OCI-LY7 (cell line): Measurements from ENCODE around the gene WNT11. TPM values are rescaled to one million over a fixed set of nuclear protein-coding genes. Genes with fewer than 3 reads are reported as not detected.

Experiments
- BruUV-seq: library from RNA; stranded (reverse); fragments of 400-500 nt; replicated peaks from 2 replicates; lab custom pipeline; 2021; lab: Mats Ljungman, UMichigan
- CTCF ChIA-PET: fragments of 300-600 bp; sonication (Branson Sonifier 250); formaldehyde crosslinking; loops from one replicate; lab custom pipeline; 2022; ENCODE audit warnings: antibody characterized with exemption; ENCODE audit not compliant: unreplicated experiment; lab: Charles Lee
- POLR2A ChIA-PET: fragments of 300-600 bp; sonication (Branson Sonifier 250); formaldehyde crosslinking; loops from one replicate; lab custom pipeline; 2022; ENCODE audit warnings: antibody characterized with exemption; lab: Charles Lee
- DNase-seq: peaks from one replicate; pipeline ENCODE4 v3.0.0-alpha.2; 2015; ENCODE audit warnings: low spot score
- H2AFZ ChIP-seq: fragments of 200-600 bp; sonication (generic), shearing (Covaris generic); 2 replicates; pipeline ENCODE4 v1.6.1; 2014; ENCODE audit warnings: mild to moderate bottlenecking, antibody characterized with exemption, low read length, moderate library complexity
- H3K27ac ChIP-seq: fragments of 200-600 bp; sonication (generic); 2 replicates; pipeline ENCODE4 v1.5.1; 2014; ENCODE audit warnings: mixed run types, low read depth, mild to moderate bottlenecking, moderate library complexity, low read length, inconsistent platforms; ENCODE audit not compliant: poor library complexity, severe bottlenecking
- H3K36me3 ChIP-seq: fragments of 200-600 bp; sonication (generic); 2 replicates; pipeline ENCODE4 v1.6.1; 2014; ENCODE audit warnings: mild to moderate bottlenecking, antibody characterized with exemption, low read length, moderate library complexity, mixed read lengths; ENCODE audit not compliant: insufficient read depth
- H3K4me1 ChIP-seq: fragments of 200-600 bp; sonication (generic); 2 replicates; pipeline ENCODE4 v1.5.1; 2014; ENCODE audit warnings: mild to moderate bottlenecking, low read length; ENCODE audit not compliant: insufficient read depth, poor library complexity, severe bottlenecking
- H3K4me2 ChIP-seq: fragments of 200-600 bp; sonication (generic); 2 replicates; pipeline ENCODE4 v1.6.1; 2014; ENCODE audit warnings: mild to moderate bottlenecking, low read length
- H3K4me3 ChIP-seq: fragments of 200-600 bp; sonication (generic); 2 replicates; pipeline ENCODE4 v1.5.1; 2014; ENCODE audit warnings: mild to moderate bottlenecking, low read depth, low read length; ENCODE audit not compliant: poor library complexity, severe bottlenecking
- H3K79me2 ChIP-seq: fragments of 200-600 bp; sonication (generic); 2 replicates; pipeline ENCODE4 v1.6.1; 2016; ENCODE audit warnings: low read depth, mild to moderate bottlenecking, low read length, moderate library complexity, mixed read lengths; ENCODE audit not compliant: insufficient read depth
- H3K9me2 ChIP-seq: fragments of 200-600 bp; sonication (generic); 2 replicates; pipeline ENCODE4 v1.6.1; 2016; ENCODE audit warnings: mild to moderate bottlenecking, low read length, mixed read lengths; ENCODE audit not compliant: insufficient read depth
- H3K9me3 ChIP-seq: fragments of 200-600 bp; sonication (generic); 2 replicates; pipeline ENCODE4 v1.6.1; 2014; ENCODE audit warnings: mild to moderate bottlenecking, mixed run types, low read length, mixed read lengths
- H4K20me1 ChIP-seq: fragments of 200-600 bp; sonication (generic); 2 replicates; pipeline ENCODE4 v1.6.1; 2014; ENCODE audit warnings: mild to moderate bottlenecking, antibody characterized with exemption, low read length, moderate library complexity, mixed read lengths; ENCODE audit not compliant: insufficient read depth
- EZH2phosphoT487 ChIP-seq: fragments of 200-600 bp; sonication (generic); IDR thresholded peaks from 2 replicates; pipeline ENCODE4 v1.6.1; 2018; ENCODE audit warnings: low read depth, borderline replicate concordance, mild to moderate bottlenecking, mixed run types, antibody characterized with exemption, low read length, moderate library complexity, mixed read lengths
- intact Hi-C: fragments of 100-400 bp; cut with micrococcal nuclease; formaldehyde crosslinking; loops from one replicate; pipeline ENCODE4 v1.10.0; 2022; ENCODE audit not compliant: unreplicated experiment
- total RNA-seq, 2 experiments: library from RNA; depleted of rRNA in 1 of 2; stranded (reverse); fragments of >200 nt in 1 of 2; shearing (Covaris generic) in 1 of 2; gene quantifications; 2 replicates each; pipeline ENCODE4 v1.2.3, GENCODE V29; 2014 to 2022
- TF ChIP-seq, protein P1 (sequence below): fragments of 200-600 bp; sonication (generic); conservative IDR thresholded peaks from 2 replicates; pipeline ENCODE4 v1.5.1; 2014; ENCODE audit warnings: mild to moderate bottlenecking, antibody characterized with exemption, low read length, moderate library complexity, mixed read lengths

WNT11 gene
- total RNA-seq, 2 experiments from 2014 or later = not detected

- CTCF ChIA-PET = no interaction called here
- no peak overlapping the region for H3K4me3 ChIP-seq
- H3K79me2 ChIP-seq = no peaks in the 10 kb centered on the region
- POLR2A ChIA-PET = no interaction called here
- no peaks in the 10 kb centered on the region for H3K9me2 ChIP-seq
- H3K36me3 ChIP-seq = no peaks in the 10 kb centered on the region
- peaks cover 22% of the 10 kb centered on the region for H3K4me1 ChIP-seq
- H3K4me2 ChIP-seq = no peak overlapping the region
- H3K9me3 ChIP-seq = no peaks in the 10 kb centered on the region
- intact Hi-C loops = no loop called here
- DNase-seq = no peak
- TF ChIP-seq EZH2phosphoT487 = no peak
- TF ChIP-seq, protein P1, sequence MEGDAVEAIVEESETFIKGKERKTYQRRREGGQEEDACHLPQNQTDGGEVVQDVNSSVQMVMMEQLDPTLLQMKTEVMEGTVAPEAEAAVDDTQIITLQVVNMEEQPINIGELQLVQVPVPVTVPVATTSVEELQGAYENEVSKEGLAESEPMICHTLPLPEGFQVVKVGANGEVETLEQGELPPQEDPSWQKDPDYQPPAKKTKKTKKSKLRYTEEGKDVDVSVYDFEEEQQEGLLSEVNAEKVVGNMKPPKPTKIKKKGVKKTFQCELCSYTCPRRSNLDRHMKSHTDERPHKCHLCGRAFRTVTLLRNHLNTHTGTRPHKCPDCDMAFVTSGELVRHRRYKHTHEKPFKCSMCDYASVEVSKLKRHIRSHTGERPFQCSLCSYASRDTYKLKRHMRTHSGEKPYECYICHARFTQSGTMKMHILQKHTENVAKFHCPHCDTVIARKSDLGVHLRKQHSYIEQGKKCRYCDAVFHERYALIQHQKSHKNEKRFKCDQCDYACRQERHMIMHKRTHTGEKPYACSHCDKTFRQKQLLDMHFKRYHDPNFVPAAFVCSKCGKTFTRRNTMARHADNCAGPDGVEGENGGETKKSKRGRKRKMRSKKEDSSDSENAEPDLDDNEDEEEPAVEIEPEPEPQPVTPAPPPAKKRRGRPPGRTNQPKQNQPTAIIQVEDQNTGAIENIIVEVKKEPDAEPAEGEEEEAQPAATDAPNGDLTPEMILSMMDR = no peak
- H2AFZ ChIP-seq = no peak overlapping the region
- H4K20me1 ChIP-seq = no peaks in the 10 kb centered on the region
- no TSS peak for BruUV-seq
- H3K27ac ChIP-seq = no peak overlapping the region
Observed at GRCh38 chr11:76228875-76229149, 22.5 kb upstream of the WNT11 start.

GRCh38 chr11:76228071-76228874 lies 22.0 kb upstream of the WNT11 start:
- no peak for TF ChIP-seq EZH2phosphoT487
- TF ChIP-seq, protein P1 = no peak
- DNase-seq = no peak
- H2AFZ ChIP-seq = no peak overlapping the region
- H3K9me3 ChIP-seq = no peaks in the 10 kb centered on the region
- no peak overlapping the region for H3K4me3 ChIP-seq
- no peaks in the 10 kb centered on the region for H4K20me1 ChIP-seq
- H3K36me3 ChIP-seq = no peaks in the 10 kb centered on the region
- no TSS peak for BruUV-seq
- no peaks in the 10 kb centered on the region for H3K9me2 ChIP-seq
- H3K4me1 ChIP-seq = peaks cover 16% of the 10 kb centered on the region
- no peaks in the 10 kb centered on the region for H3K79me2 ChIP-seq
- POLR2A ChIA-PET = interaction anchor here (0.6 kb wide), 1 partner anchor 796 kb away, joined by 6 read pairs; no protein-coding TSS in a partner anchor
- CTCF ChIA-PET = no interaction called here
- H3K27ac ChIP-seq = no peak overlapping the region
- intact Hi-C loops = no loop called here
- no peak overlapping the region for H3K4me2 ChIP-seq

DNA sequence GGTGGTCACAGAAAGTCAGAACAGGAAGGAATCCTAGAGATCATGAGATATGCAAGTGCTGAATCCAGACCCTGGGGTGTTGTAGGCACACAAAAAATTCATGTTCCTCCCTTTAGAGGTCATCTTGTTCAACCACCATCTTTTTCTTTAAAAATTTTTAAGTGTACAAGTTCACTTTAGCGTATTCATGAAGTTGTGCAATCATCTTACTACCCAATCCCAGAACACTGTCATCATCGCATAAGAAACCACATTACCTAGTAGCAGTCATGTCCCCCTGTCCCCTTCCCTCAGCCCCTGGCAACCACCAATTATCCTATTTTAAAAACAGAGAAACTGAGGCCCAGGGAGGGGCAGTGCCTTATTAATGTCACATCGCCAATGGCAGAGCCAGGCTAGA lies 20.3 kb upstream of the WNT11 start:
- H3K4me3 ChIP-seq = no peak overlapping the region
- intact Hi-C loops = no loop called here
- no peaks in the 10 kb centered on the region for H4K20me1 ChIP-seq
- no peak overlapping the region for H3K4me2 ChIP-seq
- TF ChIP-seq EZH2phosphoT487 = no peak
- TF ChIP-seq, protein P1 = no peak
- POLR2A ChIA-PET = interaction anchor here (0.9 to 1.0 kb wide), 2 partner anchors 8 to 94 kb away, joined by 3 read pairs; no protein-coding TSS in a partner anchor
- no peaks in the 10 kb centered on the region for H3K79me2 ChIP-seq
- no peak for DNase-seq
- no peaks in the 10 kb centered on the region for H3K9me2 ChIP-seq
- CTCF ChIA-PET = no interaction called here
- peaks cover 1% of the 10 kb centered on the region for H3K4me1 ChIP-seq
- no peaks in the 10 kb centered on the region for H3K36me3 ChIP-seq
- BruUV-seq = no TSS peak
- no peaks in the 10 kb centered on the region for H3K9me3 ChIP-seq
- no peak overlapping the region for H3K27ac ChIP-seq
- H2AFZ ChIP-seq = no peak overlapping the region
